ENCODE measurements around the gene LKAAEAR1.

The LKAAEAR1 gene

DNA sequence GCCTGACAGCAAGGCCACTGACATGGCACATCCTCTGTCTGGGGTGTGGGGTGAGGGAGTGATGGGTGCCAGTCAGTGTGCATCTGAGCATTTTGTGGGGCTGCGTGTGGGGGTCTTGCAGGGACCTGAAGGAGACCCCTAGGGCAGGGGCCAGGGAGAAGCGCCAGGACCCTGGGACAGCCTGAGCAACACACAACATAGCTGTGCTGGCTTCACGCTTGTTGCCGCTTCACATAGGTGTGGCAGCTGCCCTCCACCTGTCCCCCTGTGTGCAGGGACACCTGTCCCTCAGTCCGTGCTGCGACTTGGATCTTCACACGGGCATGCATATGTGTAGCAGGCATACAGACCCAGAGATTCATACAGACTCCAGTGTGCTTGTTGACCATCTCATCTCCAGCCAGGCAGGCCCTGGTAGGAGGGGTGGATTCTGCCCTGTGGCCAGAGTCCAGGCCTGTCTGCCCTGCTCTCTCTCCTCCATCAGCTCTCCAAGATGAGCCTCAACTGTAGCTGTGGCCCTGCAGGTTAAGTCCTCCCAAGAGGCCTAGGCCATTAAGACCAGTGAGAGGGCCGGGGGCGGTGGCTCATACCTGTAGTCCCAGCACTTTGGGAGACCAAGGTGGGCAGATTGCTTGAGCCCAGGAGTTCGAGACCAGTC lies 26.3 kb upstream of the LKAAEAR1 start:
- no peak for DNase-seq

DNA sequence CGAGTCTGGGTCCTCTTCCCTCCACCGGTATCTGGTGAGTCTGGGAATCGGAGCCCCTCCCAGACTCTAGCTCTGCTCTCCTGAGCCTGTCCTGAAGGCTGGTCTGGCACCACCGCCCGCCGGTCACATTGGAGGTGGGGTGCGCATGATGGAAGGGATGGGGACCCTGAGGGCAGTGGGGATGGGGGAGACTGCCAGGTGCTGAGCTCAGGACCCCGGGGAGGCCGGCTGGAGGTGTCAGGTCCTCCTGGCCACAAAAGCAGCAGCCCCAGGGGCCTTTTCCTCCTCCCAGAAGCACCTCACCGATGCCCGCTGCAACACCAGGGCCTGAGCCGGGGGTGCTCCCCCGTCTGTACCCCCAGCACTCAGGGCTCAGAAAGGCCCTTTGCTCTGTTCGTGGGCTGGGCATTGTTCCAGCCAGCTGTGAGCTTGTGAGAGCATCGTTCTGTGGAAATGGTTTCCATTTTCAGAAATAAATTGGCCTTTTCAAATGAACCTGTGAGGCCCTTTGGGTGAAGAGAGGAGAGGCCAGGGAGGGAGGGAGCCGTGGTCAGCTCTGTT lies 25.7 kb upstream of the LKAAEAR1 start:
- DNase-seq = no peak

GRCh38 chr20:64108731-64109681 lies 24.8 kb upstream of the LKAAEAR1 start:
- DNase-seq = no peak

- DNase-seq = no peak
Observed at GRCh38 chr20:64107736-64108457, 23.7 kb upstream of the LKAAEAR1 start.

DNA sequence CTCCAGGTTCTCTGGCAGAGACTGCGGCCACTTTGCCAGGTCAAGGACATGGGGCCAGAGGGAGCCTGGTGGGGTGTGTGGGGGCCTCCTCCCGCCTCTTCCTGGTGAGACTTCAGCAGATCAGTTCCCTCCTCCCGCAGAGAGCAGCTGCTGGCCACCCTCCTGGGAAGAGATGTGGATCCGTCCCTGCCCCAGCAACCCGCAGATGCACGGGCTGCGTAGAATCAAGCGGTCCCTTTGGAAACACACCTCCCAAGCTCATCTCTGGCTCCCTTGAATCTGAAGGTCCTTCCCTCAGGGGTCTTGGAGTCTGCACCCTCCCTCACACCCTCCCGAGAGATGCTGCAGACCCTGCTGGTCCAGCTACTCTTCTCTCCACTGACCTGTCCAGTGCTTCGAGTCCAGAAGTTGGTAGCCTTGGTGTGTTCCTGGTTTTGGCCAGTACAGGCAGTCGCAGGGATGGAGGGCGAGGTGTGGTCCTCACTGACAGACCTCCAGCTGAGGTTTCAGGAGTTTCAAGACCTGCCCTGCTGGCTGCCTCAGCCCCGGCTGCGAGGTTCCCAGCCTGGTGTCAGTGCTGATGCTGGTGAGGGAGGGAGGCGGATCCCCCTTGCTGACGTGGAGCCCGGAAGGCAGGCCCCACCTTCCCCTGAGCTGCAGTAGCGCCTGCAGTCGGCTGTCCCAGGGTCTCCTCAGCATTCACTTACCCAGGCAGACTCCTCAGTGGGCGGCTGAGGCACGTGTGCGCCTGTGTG lies 23.0 kb upstream of the LKAAEAR1 start, which contains the start of gene NPBWR2:
Gene NPBWR2, minus strand, starts transcription at position 585 of the 755 bp plus-strand sequence. CDS start 734 bp downstream, outside the sequence.
- DNase-seq = no peak

GRCh38 chr20:64106435-64106961 lies 22.3 kb upstream of the LKAAEAR1 start:
- DNase-seq = no peak

GRCh38 chr20:64105846-64106434 lies 21.7 kb upstream of the LKAAEAR1 start:
- no peak for DNase-seq

DNA sequence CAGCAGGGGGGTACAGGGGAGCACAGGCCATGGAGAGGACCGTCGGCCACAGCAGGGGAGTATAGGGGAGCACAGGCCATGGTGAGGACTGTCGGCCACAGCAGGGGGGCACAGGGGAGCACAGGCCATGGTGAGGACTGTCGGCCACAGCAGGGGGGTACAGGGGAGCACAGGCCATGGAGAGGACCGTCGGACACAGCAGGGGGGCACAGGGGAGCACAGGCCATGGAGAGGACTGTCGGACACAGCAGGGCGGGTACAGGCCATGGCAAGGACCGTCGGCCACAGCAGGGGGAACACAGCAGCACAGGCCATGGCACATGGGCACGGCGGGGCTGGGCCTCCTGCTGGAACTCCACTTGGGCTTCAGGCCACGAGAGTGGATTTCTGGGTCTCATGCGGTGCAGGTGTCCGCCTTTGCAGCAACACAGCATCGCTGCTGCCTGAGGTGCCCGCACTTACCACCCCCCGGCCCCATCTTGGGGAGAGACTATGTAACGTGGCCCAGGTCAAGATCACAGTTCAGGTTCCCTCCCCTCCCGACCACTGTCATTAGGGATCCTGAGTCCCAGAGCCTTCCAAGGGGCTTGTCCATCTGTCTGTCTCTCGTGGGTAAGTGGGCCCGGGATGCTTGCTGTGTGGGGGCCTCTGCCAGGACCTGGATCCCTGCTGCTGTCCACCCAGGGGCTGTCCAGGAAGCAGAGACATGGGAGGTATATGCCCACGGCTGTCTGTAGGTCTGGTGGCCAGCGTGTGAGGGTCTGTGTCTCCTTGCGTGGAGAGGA lies 20.7 kb upstream of the LKAAEAR1 start:
- no peak for DNase-seq

DNA sequence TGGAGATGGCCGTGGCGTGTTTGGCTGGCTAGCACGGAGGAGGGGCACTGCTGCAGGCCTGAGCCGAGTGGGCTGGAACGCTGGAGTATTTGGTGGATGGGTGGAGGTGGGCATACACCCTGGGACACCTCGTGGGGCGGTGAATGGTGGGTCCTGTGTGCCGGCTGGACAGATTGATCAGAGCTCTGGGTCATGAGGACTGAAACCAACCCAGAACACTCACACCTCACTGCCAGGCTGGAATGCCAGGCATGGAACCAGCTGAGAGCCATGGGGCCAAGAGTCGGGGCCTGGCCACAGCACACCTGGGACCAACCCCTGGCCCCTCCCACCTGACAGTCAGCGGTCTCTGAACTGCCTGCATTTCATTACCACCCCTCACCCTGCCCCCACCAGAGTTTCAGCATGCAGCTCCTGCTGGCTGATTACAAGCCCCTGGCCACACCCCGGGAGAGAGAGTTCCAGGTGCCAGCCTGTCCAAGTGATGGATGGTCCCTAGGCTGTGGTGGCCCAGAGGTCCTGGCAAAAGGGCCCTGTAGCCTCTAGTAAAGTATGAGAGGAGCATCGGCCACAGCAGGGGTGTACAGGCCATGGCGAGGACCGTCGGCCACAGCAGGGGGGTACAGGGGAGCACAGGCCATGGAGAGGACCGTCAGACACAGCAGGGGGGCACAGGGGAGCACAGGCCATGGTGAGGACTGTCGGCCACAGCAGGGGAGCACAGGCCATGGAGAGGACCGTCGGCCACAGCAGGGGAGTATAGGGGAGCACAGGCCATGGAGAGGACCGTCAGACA lies 19.9 kb upstream of the LKAAEAR1 start:
- no peak for DNase-seq

GRCh38 chr20:64102647-64103354 lies 18.6 kb upstream of the LKAAEAR1 start:
- DNase-seq = peak; percentile 58

DNA sequence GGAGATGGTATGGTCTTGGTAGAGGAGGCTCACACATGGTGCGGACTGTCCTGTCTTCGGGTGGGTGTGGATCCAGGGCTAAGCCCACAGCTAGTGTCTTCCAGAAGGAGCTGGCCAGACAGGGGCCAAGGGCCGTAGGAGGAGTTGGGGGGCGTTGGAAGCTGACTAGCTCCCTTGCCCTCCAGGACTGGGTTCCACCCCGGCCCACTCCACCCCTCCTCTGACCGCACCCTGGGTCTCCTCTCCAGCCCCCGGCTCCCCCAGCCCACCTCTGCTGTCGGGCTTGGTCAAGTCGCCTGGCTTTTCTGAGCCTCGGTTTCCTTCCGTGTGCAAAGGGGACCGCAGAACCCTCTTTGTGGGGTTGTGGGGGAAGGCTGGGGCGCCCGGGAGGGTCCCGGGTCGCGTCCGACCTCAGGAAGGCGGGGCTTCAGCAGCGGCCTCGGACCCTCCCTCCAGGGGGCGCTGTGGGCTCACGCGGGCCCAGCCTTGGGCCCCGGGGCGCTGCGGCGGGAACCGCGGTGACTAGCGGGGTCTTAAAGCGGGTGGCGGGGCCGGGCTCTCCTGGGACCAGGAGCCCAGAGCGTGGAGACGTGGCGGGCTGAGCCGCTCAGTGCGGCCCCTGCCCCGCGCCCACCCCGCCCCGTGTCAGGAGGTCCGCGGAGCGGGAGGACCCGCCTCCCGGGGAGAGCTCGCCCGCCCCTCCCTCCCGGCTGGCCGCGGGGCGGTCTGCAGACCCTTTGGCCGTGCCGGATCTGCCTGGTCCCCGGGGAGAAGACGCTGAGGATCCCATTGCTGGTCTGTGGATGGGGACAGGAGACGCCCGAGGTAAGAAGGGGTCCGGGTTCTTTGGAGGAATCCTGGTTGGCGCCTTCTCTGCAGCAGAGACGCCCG lies 17.8 kb upstream of the LKAAEAR1 start:
- no peak for DNase-seq

GRCh38 chr20:64100946-64101688 lies 16.9 kb upstream of the LKAAEAR1 start:
- no peak for DNase-seq

GRCh38 chr20:64100566-64100888 lies 16.3 kb upstream of the LKAAEAR1 start:
- no peak for DNase-seq

DNA sequence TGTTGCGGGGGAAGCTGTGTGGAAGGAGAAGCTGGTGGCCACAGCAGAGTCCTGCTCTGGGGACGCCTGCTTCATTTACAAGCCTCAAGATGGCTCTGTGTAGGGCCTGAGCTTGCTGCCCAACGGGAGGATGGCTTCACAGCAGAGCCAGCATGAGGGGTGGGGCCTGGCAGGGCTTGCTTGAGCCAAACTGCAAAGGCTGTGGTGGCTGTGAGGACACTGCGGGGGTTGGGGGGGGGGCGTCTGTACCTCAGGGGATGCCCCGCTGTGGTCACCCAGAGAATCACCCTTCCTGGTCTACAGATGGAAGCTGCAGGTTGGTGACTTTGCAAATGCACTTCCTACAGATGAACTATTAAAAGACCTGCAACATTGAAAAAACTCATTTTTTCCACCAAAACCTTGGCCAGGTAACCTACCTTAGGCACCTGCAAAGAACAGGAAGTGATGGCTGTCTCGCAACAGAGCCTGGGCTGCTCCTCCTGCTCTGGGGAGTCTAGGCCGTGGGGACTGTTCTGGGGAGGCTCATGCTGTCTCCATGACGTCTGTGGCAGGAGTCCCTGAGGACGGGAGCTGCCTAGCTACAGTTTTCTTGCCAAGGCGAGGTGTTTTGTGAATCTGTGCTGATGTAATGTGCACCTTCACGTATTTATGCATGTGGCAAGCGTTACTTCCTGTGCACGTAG lies 15.8 kb upstream of the LKAAEAR1 start:
- DNase-seq = no peak

- DNase-seq = no peak
Observed at GRCh38 chr20:64099086-64099786, 15.0 kb upstream of the LKAAEAR1 start.

DNA sequence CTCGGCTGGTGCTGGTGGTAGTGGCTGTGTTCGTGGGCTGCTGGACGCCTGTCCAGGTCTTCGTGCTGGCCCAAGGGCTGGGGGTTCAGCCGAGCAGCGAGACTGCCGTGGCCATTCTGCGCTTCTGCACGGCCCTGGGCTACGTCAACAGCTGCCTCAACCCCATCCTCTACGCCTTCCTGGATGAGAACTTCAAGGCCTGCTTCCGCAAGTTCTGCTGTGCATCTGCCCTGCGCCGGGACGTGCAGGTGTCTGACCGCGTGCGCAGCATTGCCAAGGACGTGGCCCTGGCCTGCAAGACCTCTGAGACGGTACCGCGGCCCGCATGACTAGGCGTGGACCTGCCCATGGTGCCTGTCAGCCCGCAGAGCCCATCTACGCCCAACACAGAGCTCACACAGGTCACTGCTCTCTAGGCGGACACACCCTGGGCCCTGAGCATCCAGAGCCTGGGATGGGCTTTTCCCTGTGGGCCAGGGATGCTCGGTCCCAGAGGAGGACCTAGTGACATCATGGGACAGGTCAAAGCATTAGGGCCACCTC lies 14.3 kb upstream of the LKAAEAR1 start:
- no peak for DNase-seq

Data from NCI-H526 treated with DMSO at 0.1 percent for 48 hours (cell line).